ENCODE results near the gene CMKLR1.

CMKLR1 gene

GRCh38 chr12:108255252-108255602 is 83.9 kb downstream of the CMKLR1 start:
- no peak for TF ChIP-seq TEAD4 (IDR thresholded peaks at IDR 0.05)
- no peak for TF ChIP-seq TCF12 (IDR thresholded peaks at IDR 0.05; ENCODE audit: low read depth)
- TF ChIP-seq MAX (IDR thresholded peaks at IDR 0.05), result no peak
- TF ChIP-seq YY1 (IDR thresholded peaks at IDR 0.05; ENCODE audit: low read depth), result no peak
- no peak for TF ChIP-seq FOXM1 (IDR thresholded peaks at IDR 0.05; ENCODE audit: borderline replicate concordance, low read depth)
- no peak for TF ChIP-seq CREB1 (IDR thresholded peaks at IDR 0.05; ENCODE audit: low read depth)
- TF ChIP-seq REST (IDR thresholded peaks at IDR 0.05; ENCODE audit: low read depth), result no peak
- no peak for TF ChIP-seq EGR1 (IDR thresholded peaks at IDR 0.05)
- TF ChIP-seq ZBTB7A (IDR thresholded peaks at IDR 0.05; ENCODE audit: low read depth), result no peak
- TF ChIP-seq EP300 (IDR thresholded peaks at IDR 0.05; ENCODE audit: borderline replicate concordance), result no peak
- TF ChIP-seq USF1 (IDR thresholded peaks at IDR 0.05), result no peak
- no peak for TF ChIP-seq TAF1 (IDR thresholded peaks at IDR 0.05; ENCODE audit: low read depth)
- no peak for TF ChIP-seq RAD21 (IDR thresholded peaks at IDR 0.05; ENCODE audit: low read depth)
- no peak for TF ChIP-seq NFIC (IDR thresholded peaks at IDR 0.05)
- no peak for TF ChIP-seq CEBPB (IDR thresholded peaks at IDR 0.05)

GRCh38 chr12:108254517-108255251 is 84.4 kb downstream of the CMKLR1 start:
- TF ChIP-seq CREB1 (IDR thresholded peaks at IDR 0.05; ENCODE audit: low read depth), result no peak
- TF ChIP-seq EP300 (IDR thresholded peaks at IDR 0.05; ENCODE audit: borderline replicate concordance), result no peak
- no peak for TF ChIP-seq ZBTB7A (IDR thresholded peaks at IDR 0.05; ENCODE audit: low read depth)
- no peak for TF ChIP-seq RAD21 (IDR thresholded peaks at IDR 0.05; ENCODE audit: low read depth)
- no peak for TF ChIP-seq NFIC (IDR thresholded peaks at IDR 0.05)
- no peak for TF ChIP-seq REST (IDR thresholded peaks at IDR 0.05; ENCODE audit: low read depth)
- no peak for TF ChIP-seq TCF12 (IDR thresholded peaks at IDR 0.05; ENCODE audit: low read depth)
- no peak for TF ChIP-seq TAF1 (IDR thresholded peaks at IDR 0.05; ENCODE audit: low read depth)

- TF ChIP-seq TAF1 (IDR thresholded peaks at IDR 0.05; ENCODE audit: low read depth) (no peak), NFIC (IDR thresholded peaks at IDR 0.05) (no peak), MAX (IDR thresholded peaks at IDR 0.05) (no peak), RAD21 (IDR thresholded peaks at IDR 0.05; ENCODE audit: low read depth) (no peak), YY1 (IDR thresholded peaks at IDR 0.05; ENCODE audit: low read depth) (no peak), REST (IDR thresholded peaks at IDR 0.05; ENCODE audit: low read depth) (no peak), CREB1 (IDR thresholded peaks at IDR 0.05; ENCODE audit: low read depth) (no peak), EP300 (IDR thresholded peaks at IDR 0.05; ENCODE audit: borderline replicate concordance) (no peak), ZBTB7A (IDR thresholded peaks at IDR 0.05; ENCODE audit: low read depth) (no peak), EGR1 (IDR thresholded peaks at IDR 0.05) (no peak), FOXM1 (IDR thresholded peaks at IDR 0.05; ENCODE audit: borderline replicate concordance, low read depth) (no peak), TEAD4 (IDR thresholded peaks at IDR 0.05) (no peak)
Measured at GRCh38 chr12:108254030-108254429, 85.1 kb downstream of the CMKLR1 start.

- TF ChIP-seq CREB1 (IDR thresholded peaks at IDR 0.05; ENCODE audit: low read depth), result no peak
- TF ChIP-seq TCF12 (IDR thresholded peaks at IDR 0.05; ENCODE audit: low read depth), result no peak
- no peak for TF ChIP-seq MAX (IDR thresholded peaks at IDR 0.05)
- no peak for TF ChIP-seq EGR1 (IDR thresholded peaks at IDR 0.05)
- TF ChIP-seq TEAD4 (IDR thresholded peaks at IDR 0.05), result no peak
- TF ChIP-seq EP300 (IDR thresholded peaks at IDR 0.05; ENCODE audit: borderline replicate concordance), result no peak
- TF ChIP-seq ZBTB7A (IDR thresholded peaks at IDR 0.05; ENCODE audit: low read depth), result no peak
- TF ChIP-seq USF1 (IDR thresholded peaks at IDR 0.05), result no peak
- no peak for TF ChIP-seq REST (IDR thresholded peaks at IDR 0.05; ENCODE audit: low read depth)
Measured at GRCh38 chr12:108253540-108253939, 85.6 kb downstream of the CMKLR1 start.
